Colonic mucosa (tissue), 4 donors: ENCODE measurements around the gene ARPP19. TPM values are rescaled to one million over a fixed set of nuclear protein-coding genes. Genes with fewer than 3 reads are reported as not detected.

ENCODE experiments used
- DNase-seq: peaks from one replicate; pipeline ENCODE4 v3.0.0-alpha.2; 2020
- H3K27ac ChIP-seq: fragments of 200-600 bp; one replicate; pipeline ENCODE4 v1.8.0; 2021
- H3K27me3 ChIP-seq: fragments of 200-600 bp; one replicate; pipeline ENCODE4 v1.8.0; 2021
- H3K36me3 ChIP-seq: fragments of 200-600 bp; one replicate; pipeline ENCODE4 v1.8.0; 2021
- H3K4me1 ChIP-seq: fragments of 200-600 bp; one replicate; pipeline ENCODE4 v1.8.0; 2021; ENCODE audit warnings: mild to moderate bottlenecking
- H3K4me3 ChIP-seq: fragments of 200-600 bp; one replicate; pipeline ENCODE4 v1.8.0; 2021
- H3K9ac ChIP-seq, 2 donors: one replicate each; pipeline ENCODE4 v1.7.0; 2013; ENCODE audit warnings: control low read depth in 2 of 2, low read depth in 2 of 2, low read length in 2 of 2
- H3K9me3 ChIP-seq: fragments of 200-600 bp; one replicate; pipeline ENCODE4 v1.8.0; 2021
- intact Hi-C: fragments of 100-400 bp; cut with DNase I; formaldehyde crosslinking; loops from one replicate; pipeline ENCODE4 v1.14.1; 2022
- total RNA-seq, 2 donors: library from RNA; stranded (reverse); fragmentation: NEBNext Ultra II Directional in 1 of 2; extraction: Animal tissue kit (Norgen Biotek cat#: 25700) in 1 of 2; gene quantifications; one replicate each; pipeline ENCODE4 v1.2.1, GENCODE V29; 2021
- TF ChIP-seq, protein P1 (sequence below): fragments of 200-600 bp; IDR thresholded peaks from one replicate; pipeline ENCODE4 v1.8.0; 2022; ENCODE audit warnings: antibody characterized with exemption, mild to moderate bottlenecking
- donor health status: healthy.
- donor health status: DM: no; HTN: no; CAD: no.
- donor health status: DM: no; HTN: no; CAD: no.

The ARPP19 gene
- total RNA-seq, 2 donors from 2014 or later, result 72.2 to 116 TPM

DNA sequence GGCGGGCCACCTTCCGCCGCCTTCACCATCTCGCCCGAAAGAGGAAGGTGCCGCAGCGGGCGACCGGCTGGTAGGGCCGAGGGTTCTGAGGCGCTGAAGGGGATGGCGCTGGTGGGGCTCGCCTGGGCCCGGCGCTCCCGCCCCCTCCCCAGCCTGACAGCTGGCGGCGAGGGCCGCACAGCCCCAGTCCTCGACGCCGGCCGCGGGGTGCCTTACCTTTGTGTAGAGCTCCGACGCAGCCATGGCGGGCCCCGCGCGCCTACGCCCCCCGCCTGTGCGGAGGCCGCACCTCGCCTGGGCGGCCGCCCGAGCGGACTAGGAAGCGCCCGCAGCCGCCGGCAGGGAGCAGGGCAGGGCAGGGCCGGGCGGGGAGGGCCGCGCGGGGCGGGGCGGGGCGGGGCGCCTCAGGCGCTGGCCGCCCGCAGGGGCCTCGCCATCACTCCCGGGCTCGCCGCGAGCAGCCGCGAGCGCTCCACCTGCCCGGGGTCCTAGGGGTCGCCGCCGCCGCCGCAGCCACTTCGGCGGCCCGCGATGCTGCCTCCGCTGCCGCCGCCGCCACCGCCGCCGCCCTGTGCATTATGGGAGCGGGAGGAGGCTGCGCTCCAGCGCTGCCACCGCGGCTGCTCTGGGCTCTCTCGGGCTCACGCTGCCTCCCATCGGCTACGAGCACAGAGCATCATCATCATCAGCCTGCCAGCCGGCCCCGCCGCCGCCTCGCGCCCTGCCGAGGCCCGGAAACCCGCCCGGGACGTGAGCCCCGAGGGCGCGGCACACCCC is 40.1 kb downstream of the ARPP19 start, which contains the start of gene MYO5A:
MYO5A (minus strand) TSS at position 317 of the 777 bp plus-strand sequence; CDS start at position 243, 74 bp downstream.
- Histone ChIP-seq H3K9me3 (no peaks in the 10 kb centered on the region), H3K9ac (peak within 1 kb of the TSS; percentile 38 to 73), H3K4me1 (peaks cover 3% of the 10 kb centered on the region), H3K27me3 (peaks cover 31% of the 10 kb centered on the region), H3K36me3 (no peaks in the 10 kb centered on the region), H3K27ac (peak within 1 kb of the TSS; percentile 52), H3K4me3 (peak within 1 kb of the TSS; percentile 69)
- intact Hi-C loops, result loop anchor here (5.0 to 10.0 kb wide), 2 partner anchors 34 to 206 kb away; no protein-coding TSS in a partner anchor
- peak; percentile 60 for DNase-seq
- TF ChIP-seq, protein P1, sequence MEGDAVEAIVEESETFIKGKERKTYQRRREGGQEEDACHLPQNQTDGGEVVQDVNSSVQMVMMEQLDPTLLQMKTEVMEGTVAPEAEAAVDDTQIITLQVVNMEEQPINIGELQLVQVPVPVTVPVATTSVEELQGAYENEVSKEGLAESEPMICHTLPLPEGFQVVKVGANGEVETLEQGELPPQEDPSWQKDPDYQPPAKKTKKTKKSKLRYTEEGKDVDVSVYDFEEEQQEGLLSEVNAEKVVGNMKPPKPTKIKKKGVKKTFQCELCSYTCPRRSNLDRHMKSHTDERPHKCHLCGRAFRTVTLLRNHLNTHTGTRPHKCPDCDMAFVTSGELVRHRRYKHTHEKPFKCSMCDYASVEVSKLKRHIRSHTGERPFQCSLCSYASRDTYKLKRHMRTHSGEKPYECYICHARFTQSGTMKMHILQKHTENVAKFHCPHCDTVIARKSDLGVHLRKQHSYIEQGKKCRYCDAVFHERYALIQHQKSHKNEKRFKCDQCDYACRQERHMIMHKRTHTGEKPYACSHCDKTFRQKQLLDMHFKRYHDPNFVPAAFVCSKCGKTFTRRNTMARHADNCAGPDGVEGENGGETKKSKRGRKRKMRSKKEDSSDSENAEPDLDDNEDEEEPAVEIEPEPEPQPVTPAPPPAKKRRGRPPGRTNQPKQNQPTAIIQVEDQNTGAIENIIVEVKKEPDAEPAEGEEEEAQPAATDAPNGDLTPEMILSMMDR, result no peak

DNA sequence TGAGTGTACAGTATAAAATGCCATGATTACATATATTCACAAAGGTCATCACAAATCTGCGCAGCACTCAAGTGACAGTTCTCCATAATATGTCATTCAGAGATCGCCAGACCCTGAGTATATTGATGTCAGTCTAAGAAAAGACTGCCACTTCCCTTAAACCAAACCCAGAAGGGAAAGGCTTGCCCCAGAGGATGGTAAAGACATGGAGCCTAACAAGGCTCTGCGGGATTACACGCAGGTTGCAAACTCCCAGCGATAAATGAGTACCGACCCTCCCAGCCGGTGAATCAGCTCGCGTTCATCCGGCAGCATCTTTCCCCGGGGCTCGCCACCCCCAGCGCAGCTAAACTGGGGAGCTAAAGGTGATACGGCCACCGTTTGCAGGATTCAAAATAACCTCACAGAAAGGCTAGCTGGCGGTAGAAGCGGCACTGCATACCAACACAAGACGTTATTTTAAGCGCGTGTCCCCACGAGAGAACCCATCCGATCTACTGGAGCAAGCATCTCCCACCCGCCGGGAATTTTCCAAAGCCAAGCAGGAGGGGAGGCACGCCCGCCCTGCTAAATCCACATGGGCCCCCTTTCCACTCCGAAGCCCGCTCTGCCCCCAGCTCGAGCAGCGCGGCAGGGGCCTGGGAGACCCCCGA is 40.8 kb downstream of the ARPP19 start:
- intact Hi-C loops, result loop anchor here (5.0 to 10.0 kb wide), 2 partner anchors 34 to 207 kb away; no protein-coding TSS in a partner anchor
- Histone ChIP-seq H3K27me3 (peaks cover 31% of the 10 kb centered on the region), H3K9ac (peak overlapping the region; percentile 38 to 73), H3K9me3 (no peaks in the 10 kb centered on the region), H3K36me3 (no peaks in the 10 kb centered on the region), H3K4me1 (peaks cover 3% of the 10 kb centered on the region), H3K4me3 (peak overlapping the region; percentile 69), H3K27ac (peak overlapping the region; percentile 50)
- TF ChIP-seq, protein P1, result no peak
- DNase-seq, result peak; percentile 19

DNA sequence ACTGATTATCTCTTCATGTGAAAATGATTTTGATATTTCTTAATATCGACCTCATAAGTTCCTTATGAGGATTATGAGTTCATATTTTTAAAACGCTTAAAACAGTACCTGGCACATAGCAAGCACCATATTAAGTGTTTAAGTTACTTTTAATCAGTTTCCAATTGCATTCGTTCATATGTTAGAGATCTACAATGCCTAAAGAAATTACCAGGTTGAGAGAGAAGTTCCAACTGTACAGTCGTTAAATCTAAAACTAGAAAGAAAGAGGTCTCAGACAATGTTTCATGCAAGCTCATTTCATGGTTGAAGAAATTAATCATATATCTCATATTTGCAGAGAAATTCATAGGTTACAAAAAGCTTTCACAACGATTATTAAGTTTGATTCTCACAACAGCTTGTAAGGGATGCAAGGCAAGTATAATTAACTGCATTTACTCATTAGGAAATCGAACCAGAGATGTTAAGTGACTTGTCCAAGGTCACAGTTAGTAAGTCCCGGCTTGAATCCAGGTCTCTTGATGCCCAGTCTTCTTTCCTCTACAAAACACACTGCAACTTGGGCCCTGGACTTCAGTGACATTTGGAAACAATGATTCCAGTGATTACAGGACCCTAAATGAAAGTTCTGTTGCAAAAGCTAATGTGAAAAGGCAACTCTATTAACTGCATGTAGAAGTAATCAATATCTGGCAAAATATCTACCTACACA is 41.5 kb downstream of the ARPP19 start:
- Histone ChIP-seq H3K27me3 (peaks cover 31% of the 10 kb centered on the region), H3K9me3 (no peaks in the 10 kb centered on the region), H3K4me1 (peaks cover 3% of the 10 kb centered on the region), H3K4me3 (peak overlapping the region; percentile 69), H3K27ac (no peak overlapping the region), H3K9ac (peak overlapping the region; percentile 38 to 73), H3K36me3 (no peaks in the 10 kb centered on the region)
- TF ChIP-seq, protein P1, result no peak
- intact Hi-C loops, result loop anchor here (5.0 to 10.0 kb wide), 2 partner anchors 35 to 207 kb away; no protein-coding TSS in a partner anchor
- no peak for DNase-seq

DNA sequence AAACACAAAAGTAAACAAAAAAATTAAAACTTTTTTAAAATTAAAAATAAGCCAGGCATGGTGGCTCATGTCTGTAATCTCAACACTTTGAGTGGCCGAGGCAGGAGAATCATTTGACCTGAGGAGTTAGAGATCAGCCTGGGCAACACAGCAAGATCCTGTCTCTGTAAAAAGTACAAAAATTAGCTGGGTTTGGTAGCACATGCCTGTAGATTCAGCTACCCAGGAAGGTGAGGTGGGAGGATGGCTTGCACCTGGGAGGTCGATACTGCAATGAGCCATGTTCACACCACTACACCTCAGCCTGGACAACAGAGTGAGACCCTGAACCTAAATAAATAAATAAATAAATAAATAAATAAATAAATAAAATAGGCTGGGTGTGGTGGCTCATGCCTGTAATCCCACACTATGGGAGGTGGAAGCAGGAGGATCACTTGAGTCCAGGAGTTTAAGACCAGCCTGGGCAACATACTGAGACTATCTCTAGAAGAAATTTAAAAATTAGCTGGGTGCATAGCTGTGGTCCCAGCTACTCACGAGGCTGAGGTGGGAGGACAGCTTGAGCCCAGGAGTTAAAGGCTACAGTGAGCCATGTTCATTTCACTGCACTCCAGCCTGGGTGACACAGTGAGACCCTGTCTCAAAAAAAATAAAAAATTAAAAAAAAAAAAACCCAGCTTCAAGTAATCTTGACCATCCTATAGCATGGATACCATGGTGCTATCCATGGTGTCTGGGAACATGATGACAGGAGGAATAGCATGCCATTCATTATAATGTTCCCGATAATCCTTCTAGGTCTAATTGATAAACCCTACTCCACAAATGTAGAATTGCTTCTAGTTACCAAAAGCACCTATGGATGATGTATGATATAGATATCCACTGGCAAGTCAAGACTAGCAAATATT is 44.4 kb downstream of the ARPP19 start:
- Histone ChIP-seq H3K9ac (no peak overlapping the region), H3K27ac (no peak overlapping the region), H3K27me3 (peaks cover 12% of the 10 kb centered on the region), H3K4me3 (no peak overlapping the region), H3K36me3 (no peaks in the 10 kb centered on the region), H3K4me1 (peaks cover 3% of the 10 kb centered on the region), H3K9me3 (no peaks in the 10 kb centered on the region)
- DNase-seq, result no peak
- TF ChIP-seq, protein P1, result no peak
- intact Hi-C loops, result loop anchor here (5.0 to 10.0 kb wide), 2 partner anchors 38 to 210 kb away; no protein-coding TSS in a partner anchor
